Esophagus squamous epithelium (tissue), 5 donors: ENCODE measurements around the gene NKX3-2. TPM values are rescaled to one million over a fixed set of nuclear protein-coding genes. Genes with fewer than 3 reads are reported as not detected.

Source experiments
- DNase-seq: peaks from one replicate; lab custom pipeline; 2025; lab: John Stamatoyannopoulos, UW
- H3K27ac ChIP-seq, 4 donors: fragments of 200-600 bp; sonication (generic); one replicate each; pipeline ENCODE4 v1.5.1; 2016 to 2019; ENCODE audit warnings: mild to moderate bottlenecking in 1 of 4
- H3K27me3 ChIP-seq, 4 donors: fragments of 200-600 bp; sonication (generic); 1 replicate in 3 of 4; 2 replicates in 1 of 4; pipeline versions ENCODE4 v1.5.1 to v1.6.0; 2017 to 2021; ENCODE audit warnings: antibody characterized with exemption in 1 of 4
- H3K36me3 ChIP-seq, 3 donors: fragments of 200-600 bp; sonication (generic); one replicate each; pipeline ENCODE4 v1.5.1; 2016 to 2019
- H3K4me1 ChIP-seq, 3 donors: fragments of 200-600 bp; sonication (generic); one replicate each; pipeline ENCODE4 v1.5.1; 2017 to 2019
- H3K4me3 ChIP-seq, 4 donors: fragments of 200-600 bp; sonication (generic); 1 replicate in 3 of 4; 2 replicates in 1 of 4; pipeline ENCODE4 v1.5.1; 2016 to 2019; ENCODE audit warnings: mild to moderate bottlenecking in 2 of 4, moderate library complexity in 1 of 4
- H3K9me3 ChIP-seq, 3 donors: fragments of 200-600 bp; sonication (generic); one replicate each; pipeline ENCODE4 v1.5.1; 2016 to 2019
- POLR2A ChIP-seq, 4 donors: fragments of 450-650 bp; IDR thresholded peaks; one replicate each; pipeline ENCODE4 v1.6.1; 2017; ENCODE audit warnings: antibody characterized with exemption in 4 of 4, mild to moderate bottlenecking in 4 of 4, moderate library complexity in 3 of 4
- WGBS, 2 donors: methylation state at CpG; one replicate each; pipeline ENCODE4 v1.1.5; 2018; 5-methylcytosine and 5-hydroxymethylcytosine counted together
- intact Hi-C: fragments of 100-400 bp; cut with DNase I; formaldehyde crosslinking; loops from one replicate; pipeline ENCODE4 v1.15.0; 2022
- total RNA-seq, 4 donors: library from RNA; depleted of rRNA; stranded (reverse); fragments of >200 nt; gene quantifications; one replicate each; pipeline ENCODE4 v1.1.0, GENCODE V29; 2016
- TF ChIP-seq, protein P1 (sequence below), 6 experiments: fragments of 450-650 bp in 4 of 6; fragments of 200-600 bp in 2 of 6; sonication (generic) in 2 of 6; IDR thresholded peaks; one replicate each; pipeline ENCODE4 v1.5.1; 2016 to 2019; ENCODE audit warnings: antibody characterized with exemption in 6 of 6, mild to moderate bottlenecking in 4 of 6, moderate library complexity in 4 of 6
- donor health status: DM: yes; HTN: yes; CAD: no.

Gene NKX3-2
- total RNA-seq, 4 donors from 2014 or later = 0.19 to 0.62 TPM; not detected in 2

DNA sequence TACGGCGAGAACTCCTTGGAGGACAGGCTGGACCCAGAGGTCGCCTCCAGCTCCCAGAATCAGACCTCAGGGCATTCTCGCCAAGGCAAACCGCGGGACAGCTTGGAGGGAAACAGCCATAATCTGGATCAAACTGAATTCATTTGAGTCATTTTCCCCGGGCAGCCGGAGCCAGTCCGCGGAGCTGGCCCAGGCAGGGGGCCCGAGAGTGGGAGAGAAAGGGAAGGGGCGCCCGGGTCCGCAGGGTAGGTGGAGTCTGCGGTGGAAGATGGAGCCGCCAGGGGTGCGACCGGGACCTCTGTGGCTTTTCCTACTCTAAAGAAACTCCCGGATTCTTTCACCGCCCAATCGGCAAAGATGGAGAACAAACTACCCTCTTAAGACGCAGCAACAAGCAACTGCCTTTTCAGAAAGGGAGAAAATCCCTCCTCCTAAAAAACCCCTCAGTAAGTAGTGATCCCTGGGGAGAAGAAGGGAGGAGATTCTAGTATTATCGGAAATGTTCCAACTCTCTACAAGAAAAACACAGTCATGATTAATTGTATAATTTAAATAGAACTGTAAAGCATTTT lies 5.2 kb downstream of the NKX3-2 start:
- WGBS, 2 donors = 6 to 10% methylated on average over 11 to 18 of the region's 23 CpGs

DNA sequence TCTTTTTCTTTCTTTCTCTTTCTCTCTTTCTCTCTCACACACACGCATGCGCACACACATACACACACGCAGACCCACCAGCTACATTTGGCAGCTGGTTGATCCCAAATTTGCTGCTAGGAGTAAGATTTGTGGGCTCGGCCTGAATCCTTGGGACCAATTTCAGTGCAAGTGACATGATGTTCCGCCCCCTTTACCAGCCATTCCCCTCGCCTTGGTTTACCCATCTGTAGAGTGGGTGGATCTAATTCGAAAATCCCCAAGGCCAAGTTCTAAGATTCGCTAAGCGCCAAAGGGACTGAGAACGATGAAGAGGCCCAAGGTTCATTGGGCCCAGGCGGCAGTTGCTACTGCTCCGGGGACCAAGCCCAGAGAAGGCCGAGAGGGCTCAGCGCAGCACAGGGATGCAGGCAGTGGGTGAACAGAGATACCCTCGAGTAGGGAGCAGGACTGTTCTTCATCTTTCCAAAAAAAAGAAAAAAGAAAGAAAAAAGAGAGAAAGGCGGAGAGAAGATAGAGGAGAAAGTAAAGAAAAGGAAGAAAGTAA lies 5.8 kb downstream of the NKX3-2 start:
- intact Hi-C loops = no loop called here
- no peaks in the 10 kb centered on the region for H3K36me3 ChIP-seq
- no peaks in the 10 kb centered on the region for H3K9me3 ChIP-seq
- no peak overlapping the region for H3K4me3 ChIP-seq
- TF ChIP-seq, protein P1, sequence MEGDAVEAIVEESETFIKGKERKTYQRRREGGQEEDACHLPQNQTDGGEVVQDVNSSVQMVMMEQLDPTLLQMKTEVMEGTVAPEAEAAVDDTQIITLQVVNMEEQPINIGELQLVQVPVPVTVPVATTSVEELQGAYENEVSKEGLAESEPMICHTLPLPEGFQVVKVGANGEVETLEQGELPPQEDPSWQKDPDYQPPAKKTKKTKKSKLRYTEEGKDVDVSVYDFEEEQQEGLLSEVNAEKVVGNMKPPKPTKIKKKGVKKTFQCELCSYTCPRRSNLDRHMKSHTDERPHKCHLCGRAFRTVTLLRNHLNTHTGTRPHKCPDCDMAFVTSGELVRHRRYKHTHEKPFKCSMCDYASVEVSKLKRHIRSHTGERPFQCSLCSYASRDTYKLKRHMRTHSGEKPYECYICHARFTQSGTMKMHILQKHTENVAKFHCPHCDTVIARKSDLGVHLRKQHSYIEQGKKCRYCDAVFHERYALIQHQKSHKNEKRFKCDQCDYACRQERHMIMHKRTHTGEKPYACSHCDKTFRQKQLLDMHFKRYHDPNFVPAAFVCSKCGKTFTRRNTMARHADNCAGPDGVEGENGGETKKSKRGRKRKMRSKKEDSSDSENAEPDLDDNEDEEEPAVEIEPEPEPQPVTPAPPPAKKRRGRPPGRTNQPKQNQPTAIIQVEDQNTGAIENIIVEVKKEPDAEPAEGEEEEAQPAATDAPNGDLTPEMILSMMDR (IDR thresholded peaks at IDR 0.05) = no peak
- TF ChIP-seq POLR2A (IDR thresholded peaks at IDR 0.05) = no peak
- WGBS, 2 donors = 27 to 28% methylated on average over 15 of the region's 16 CpGs
- H3K27me3 ChIP-seq = peaks cover 36 to 100% (median 88%) of the 10 kb centered on the region in 4 donors
- peaks cover 17 to 55% (median 22%) of the 10 kb centered on the region in 3 donors for H3K4me1 ChIP-seq
- DNase-seq = no peak
- no peak overlapping the region for H3K27ac ChIP-seq

More for the DNA sequence above, 5.2 kb downstream of the NKX3-2 start:
- Histone ChIP-seq H3K27ac (no peak overlapping the region), H3K9me3 (no peaks in the 10 kb centered on the region), H3K4me1 (peaks cover 22 to 62% (median 23%) of the 10 kb centered on the region in 3 donors), H3K36me3 (no peaks in the 10 kb centered on the region), H3K27me3 (peaks cover 39 to 100% (median 87%) of the 10 kb centered on the region in 4 donors), H3K4me3 (peak overlapping the region in 1 of 4 donors; percentile 26)
- DNase-seq = no peak
- intact Hi-C loops = no loop called here
- no peak for TF ChIP-seq POLR2A (IDR thresholded peaks at IDR 0.05)
- TF ChIP-seq, protein P1 (IDR thresholded peaks at IDR 0.05) = no peak

DNA sequence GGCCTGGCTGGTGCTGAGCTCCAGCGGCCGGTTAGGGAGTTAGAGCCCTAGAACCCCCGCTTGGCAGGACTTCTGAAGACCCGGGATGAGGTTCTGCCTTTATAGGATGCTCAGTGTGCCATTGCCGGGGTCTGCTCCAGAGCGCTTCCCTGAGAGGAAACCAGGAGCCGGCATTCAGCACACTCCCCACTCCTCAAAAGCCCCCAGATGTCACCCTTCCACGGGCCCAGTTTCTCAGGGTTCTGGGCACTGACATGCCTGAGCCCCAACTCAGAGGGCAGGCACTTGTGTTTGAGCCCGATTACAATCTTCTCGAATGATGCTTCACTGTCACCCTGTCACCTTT lies 6.5 kb downstream of the NKX3-2 start:
- peaks cover 17 to 55% (median 22%) of the 10 kb centered on the region in 3 donors for H3K4me1 ChIP-seq
- H3K36me3 ChIP-seq = no peaks in the 10 kb centered on the region
- intact Hi-C loops = no loop called here
- H3K9me3 ChIP-seq = no peaks in the 10 kb centered on the region
- TF ChIP-seq POLR2A (IDR thresholded peaks at IDR 0.05) = no peak
- TF ChIP-seq, protein P1 (IDR thresholded peaks at IDR 0.05) = no peak
- peaks cover 35 to 100% (median 86%) of the 10 kb centered on the region in 4 donors for H3K27me3 ChIP-seq
- H3K27ac ChIP-seq = no peak overlapping the region
- WGBS, 2 donors = 19 to 21% methylated on average over 6 to 10 of the region's 10 CpGs
- H3K4me3 ChIP-seq = no peak overlapping the region
- DNase-seq = no peak

DNA sequence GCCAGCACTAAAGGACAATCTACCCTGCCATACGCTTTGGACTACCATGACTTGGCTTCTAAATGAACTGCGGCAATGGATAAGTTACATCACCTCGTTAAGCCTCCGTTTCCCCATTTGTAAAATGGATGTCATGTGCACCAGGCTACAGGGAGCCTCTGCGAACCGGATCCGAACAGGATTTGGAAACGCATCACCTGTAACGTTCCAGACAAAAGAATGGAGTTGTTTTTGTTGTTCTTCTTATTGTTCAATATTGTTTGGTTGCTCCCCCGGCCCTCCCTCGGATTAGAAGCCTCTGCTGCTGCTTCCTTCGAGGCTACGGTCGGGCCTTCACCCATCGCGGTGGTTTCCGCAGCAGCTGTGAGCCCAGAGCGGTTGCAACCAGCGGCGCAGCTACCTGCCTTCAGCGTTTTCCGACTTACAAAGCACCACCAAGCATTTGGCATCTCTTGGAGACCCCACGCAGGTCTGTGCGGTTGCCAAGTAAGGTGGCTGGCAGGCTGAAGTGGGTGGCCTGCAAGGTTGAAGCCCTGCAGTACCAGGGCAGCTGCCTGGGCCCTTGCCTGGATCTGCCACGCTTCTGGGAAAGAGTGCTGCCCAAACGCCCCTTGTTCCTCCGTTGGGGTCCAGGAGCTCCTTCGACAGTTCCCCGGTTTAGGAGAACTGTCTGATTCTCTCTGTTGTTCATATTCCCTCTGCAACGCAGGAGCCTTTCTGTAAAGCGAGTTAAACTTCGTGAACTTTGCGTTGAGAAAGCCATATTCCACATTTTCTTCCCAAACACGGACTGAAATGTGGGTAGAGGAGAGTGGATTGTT lies 7.1 kb downstream of the NKX3-2 start:
- Histone ChIP-seq H3K27me3 (peaks cover 29 to 100% (median 82%) of the 10 kb centered on the region in 4 donors), H3K4me1 (peaks cover 14 to 50% (median 21%) of the 10 kb centered on the region in 3 donors), H3K9me3 (no peaks in the 10 kb centered on the region), H3K27ac (no peak overlapping the region), H3K4me3 (no peak overlapping the region), H3K36me3 (no peaks in the 10 kb centered on the region)
- WGBS, 2 donors = 22 to 24% methylated on average over 27 to 29 of the region's 34 CpGs
- no peak for TF ChIP-seq POLR2A (IDR thresholded peaks at IDR 0.05)
- DNase-seq = no peak
- intact Hi-C loops = no loop called here

DNA sequence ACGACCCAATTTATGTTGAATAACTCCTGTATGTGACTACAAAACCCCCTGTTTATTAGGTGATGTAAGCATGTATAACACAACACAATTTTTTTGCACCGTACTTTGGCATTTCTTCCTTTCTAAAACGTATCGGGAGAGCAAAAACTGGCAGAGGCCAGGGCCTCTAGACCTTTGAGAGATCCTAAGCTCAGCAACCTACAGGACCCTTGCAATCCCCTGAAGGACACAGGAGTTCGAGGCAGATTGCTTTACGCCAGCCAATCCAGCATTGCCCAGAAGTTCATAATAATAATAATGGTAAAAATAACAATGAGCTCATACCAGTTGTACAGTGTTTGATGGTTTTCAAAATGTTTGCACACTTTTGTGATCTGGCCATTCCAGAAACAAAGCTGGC lies 7.7 kb downstream of the NKX3-2 start:
- no peak overlapping the region for H3K27ac ChIP-seq
- 27 to 29% methylated on average over 6 of the region's 6 CpGs for WGBS, 2 donors
- TF ChIP-seq POLR2A (IDR thresholded peaks at IDR 0.05) = no peak
- TF ChIP-seq, protein P1 (IDR thresholded peaks at IDR 0.05) = no peak
- no peaks in the 10 kb centered on the region for H3K9me3 ChIP-seq
- H3K27me3 ChIP-seq = peaks cover 26 to 100% (median 80%) of the 10 kb centered on the region in 4 donors
- H3K4me3 ChIP-seq = no peak overlapping the region
- intact Hi-C loops = no loop called here
- peaks cover 8 to 44% (median 15%) of the 10 kb centered on the region in 3 donors for H3K4me1 ChIP-seq
- no peak for DNase-seq
- H3K36me3 ChIP-seq = no peaks in the 10 kb centered on the region
